Lower leg skin (tissue), 4 donors: ENCODE measurements around the gene CD226. TPM values are rescaled to one million over a fixed set of nuclear protein-coding genes. Genes with fewer than 3 reads are reported as not detected.
"Not testable (repeated sequence)": the region's sequence is repeated elsewhere in the genome, so short reads cannot be mapped to it uniquely, and the experiment has no call there.

ENCODE experiments used
- DNase-seq, 2 donors: peaks; one replicate each; pipeline ENCODE4 v3.0.0-alpha.2; 2019; ENCODE audit warnings: low spot score in 2 of 2
- H3K4me3 ChIP-seq: fragments of 200-600 bp; sonication (generic); 2 replicates; pipeline ENCODE4 v1.5.1; 2017; ENCODE audit warnings: mild to moderate bottlenecking, low read depth; ENCODE audit not compliant: poor library complexity, severe bottlenecking
- POLR2A ChIP-seq, 2 donors: fragments of 450-650 bp; IDR thresholded peaks; one replicate each; pipeline ENCODE4 v1.6.1; 2016 to 2017; ENCODE audit warnings: antibody characterized with exemption in 2 of 2, mild to moderate bottlenecking in 1 of 2, moderate library complexity in 1 of 2
- WGBS, 2 donors: methylation state at CpG; one replicate each; pipeline ENCODE4 v1.1.5; 2018; 5-methylcytosine and 5-hydroxymethylcytosine counted together
- intact Hi-C: fragments of 100-400 bp; cut with DNase I; formaldehyde crosslinking; loops from one replicate; pipeline ENCODE4 v1.15.0; 2023; ENCODE audit warnings: low total_unique reads
- total RNA-seq, 4 donors: library from RNA; depleted of rRNA; stranded (reverse); fragments of >200 nt; gene quantifications; one replicate each; pipeline ENCODE4 v1.1.0, GENCODE V29; 2016
- TF ChIP-seq, protein P1 (sequence below), 3 donors: fragments of 450-650 bp; IDR thresholded peaks; one replicate each; pipeline ENCODE4 v1.5.1; 2016; ENCODE audit warnings: antibody characterized with exemption in 3 of 3, mild to moderate bottlenecking in 3 of 3, moderate library complexity in 2 of 3

Gene CD226
- total RNA-seq, 4 donors from 2014 or later = 0.13 to 0.29 (median 0.26) TPM; not detected in 1

DNA sequence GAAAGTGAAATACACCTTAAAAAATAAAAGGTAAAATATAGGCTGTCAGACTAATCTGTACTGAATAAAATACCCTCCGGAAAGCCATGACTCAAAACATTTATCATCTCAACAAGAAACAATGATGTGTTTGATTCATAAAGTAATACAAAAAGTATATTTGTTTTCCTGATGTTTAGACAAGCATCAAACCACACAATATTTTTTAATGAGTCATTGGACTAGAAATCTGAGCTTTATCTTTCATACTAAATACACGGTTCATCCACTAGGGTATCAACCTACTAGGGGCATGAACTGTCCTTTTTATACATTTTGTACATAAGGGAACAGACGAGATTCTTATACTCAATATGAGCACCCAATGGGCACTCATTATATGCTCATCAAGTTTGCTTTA, 31.3 kb downstream of the CD226 start:
- no peak for DNase-seq
- 73 to 77% methylated on average over 3 of the region's 3 CpGs for WGBS, 2 donors
- intact Hi-C loops = no loop called here
- TF ChIP-seq, protein P1, sequence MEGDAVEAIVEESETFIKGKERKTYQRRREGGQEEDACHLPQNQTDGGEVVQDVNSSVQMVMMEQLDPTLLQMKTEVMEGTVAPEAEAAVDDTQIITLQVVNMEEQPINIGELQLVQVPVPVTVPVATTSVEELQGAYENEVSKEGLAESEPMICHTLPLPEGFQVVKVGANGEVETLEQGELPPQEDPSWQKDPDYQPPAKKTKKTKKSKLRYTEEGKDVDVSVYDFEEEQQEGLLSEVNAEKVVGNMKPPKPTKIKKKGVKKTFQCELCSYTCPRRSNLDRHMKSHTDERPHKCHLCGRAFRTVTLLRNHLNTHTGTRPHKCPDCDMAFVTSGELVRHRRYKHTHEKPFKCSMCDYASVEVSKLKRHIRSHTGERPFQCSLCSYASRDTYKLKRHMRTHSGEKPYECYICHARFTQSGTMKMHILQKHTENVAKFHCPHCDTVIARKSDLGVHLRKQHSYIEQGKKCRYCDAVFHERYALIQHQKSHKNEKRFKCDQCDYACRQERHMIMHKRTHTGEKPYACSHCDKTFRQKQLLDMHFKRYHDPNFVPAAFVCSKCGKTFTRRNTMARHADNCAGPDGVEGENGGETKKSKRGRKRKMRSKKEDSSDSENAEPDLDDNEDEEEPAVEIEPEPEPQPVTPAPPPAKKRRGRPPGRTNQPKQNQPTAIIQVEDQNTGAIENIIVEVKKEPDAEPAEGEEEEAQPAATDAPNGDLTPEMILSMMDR (IDR thresholded peaks at IDR 0.05) = no peak
- TF ChIP-seq POLR2A (IDR thresholded peaks at IDR 0.05) = no peak
- no peak overlapping the region for H3K4me3 ChIP-seq

DNA sequence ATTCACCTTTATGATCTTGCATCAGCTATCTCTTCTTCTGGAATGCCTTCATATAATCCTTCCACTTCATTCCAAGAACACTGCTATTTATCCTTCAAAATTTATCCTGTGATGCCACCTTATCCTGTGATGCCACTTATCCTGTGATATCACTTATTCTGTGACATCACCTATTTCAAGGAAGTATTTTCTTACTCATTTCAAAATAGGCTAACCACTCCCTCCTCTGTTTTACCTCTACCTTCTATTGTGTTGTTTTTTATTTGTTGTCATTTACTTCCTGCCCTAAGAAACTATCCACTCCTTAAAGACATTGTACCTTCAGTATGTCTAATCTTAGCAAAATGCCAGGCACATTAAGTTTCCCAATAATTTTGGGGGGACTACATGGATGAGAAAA, 38.8 kb downstream of the CD226 start:
- no peak overlapping the region for H3K4me3 ChIP-seq
- intact Hi-C loops = no loop called here
- DNase-seq = no peak
- TF ChIP-seq POLR2A (IDR thresholded peaks at IDR 0.05) = no peak
- TF ChIP-seq, protein P1 (IDR thresholded peaks at IDR 0.05) = no peak

DNA sequence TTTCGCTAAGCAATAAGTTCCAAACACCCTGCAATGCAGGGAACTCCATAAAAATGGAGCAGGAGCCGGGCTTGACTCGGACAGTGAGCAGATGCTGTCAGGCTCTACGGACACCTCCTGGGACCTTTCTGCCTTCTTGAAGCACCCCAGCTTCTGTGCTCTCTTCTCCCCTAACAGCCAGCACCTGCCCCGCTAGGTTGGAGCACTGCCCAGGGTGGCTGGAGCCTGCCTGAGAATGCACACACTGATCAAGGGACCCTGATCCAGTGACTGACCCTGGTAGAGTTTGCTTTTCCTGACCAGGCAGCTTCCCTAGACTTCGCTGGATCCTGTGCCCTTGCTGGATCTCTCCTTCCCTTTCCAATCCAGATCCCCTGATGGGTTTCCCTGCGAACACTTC, 40.9 kb downstream of the CD226 start:
- no peak for DNase-seq
- 92 to 93% methylated on average over 7 of the region's 7 CpGs for WGBS, 2 donors
- TF ChIP-seq, protein P1 (IDR thresholded peaks at IDR 0.05) = no peak
- no peak for TF ChIP-seq POLR2A (IDR thresholded peaks at IDR 0.05)
- no peak overlapping the region for H3K4me3 ChIP-seq
- intact Hi-C loops = no loop called here

DNA sequence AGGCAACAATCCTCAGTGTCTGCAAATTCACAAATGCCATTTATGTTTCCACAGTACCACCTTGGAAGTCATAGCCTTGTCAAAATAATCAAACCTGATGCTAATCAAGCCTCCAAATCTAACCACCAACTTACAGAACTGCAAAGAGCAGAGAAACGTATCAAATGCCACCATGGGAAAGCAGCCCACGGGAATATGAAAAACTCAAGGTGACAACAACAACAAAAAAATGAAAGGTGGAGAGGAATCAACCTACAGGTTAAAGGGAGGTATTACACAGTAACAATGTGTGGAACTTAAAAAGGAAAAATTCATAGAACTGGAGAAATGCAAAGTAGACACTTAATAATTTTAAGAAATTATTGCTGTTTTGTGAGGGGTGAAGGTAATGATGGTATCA, 46.7 kb downstream of the CD226 start:
- DNase-seq = no peak
- 76 to 92% methylated on average over 2 of the region's 2 CpGs for WGBS, 2 donors
- no peak overlapping the region for H3K4me3 ChIP-seq
- TF ChIP-seq POLR2A (IDR thresholded peaks at IDR 0.05) = no peak
- TF ChIP-seq, protein P1 (IDR thresholded peaks at IDR 0.05) = no peak
- intact Hi-C loops = no loop called here

DNA sequence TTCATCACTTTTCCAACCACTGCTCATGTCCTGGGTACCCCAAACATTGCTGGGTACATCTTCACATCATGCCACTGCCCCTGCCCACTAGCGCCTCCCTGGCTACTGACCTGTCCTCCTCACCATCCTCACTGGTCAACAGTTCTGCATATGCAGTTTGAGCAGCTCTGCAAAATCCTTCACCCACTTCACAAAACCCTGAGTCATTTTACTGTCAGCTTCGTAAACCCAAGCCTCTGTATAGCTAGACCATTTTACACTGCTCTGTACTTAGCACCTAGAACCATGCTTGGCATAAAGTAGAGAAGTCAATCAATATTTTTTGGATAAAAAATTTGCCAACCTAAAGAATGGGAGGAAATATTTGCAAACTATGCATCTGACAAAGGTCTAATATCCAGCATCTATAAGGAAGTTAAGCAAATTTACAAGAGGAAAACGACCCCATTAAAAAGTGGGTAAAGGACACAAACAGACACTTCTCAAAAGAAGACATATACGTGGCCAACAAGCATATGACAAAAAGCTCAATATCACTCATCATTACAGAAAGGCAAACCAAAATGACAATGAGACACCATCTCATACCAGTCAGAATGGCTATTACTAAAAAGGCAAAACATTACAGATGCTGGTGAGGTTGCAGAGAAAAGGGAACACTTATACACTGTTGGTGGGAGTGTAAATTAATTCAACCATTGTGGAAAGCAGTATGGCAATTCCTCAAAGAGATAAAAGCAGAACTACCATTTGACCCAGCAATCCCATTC, 48.3 kb downstream of the CD226 start:
- DNase-seq, H3K4me3 ChIP-seq, intact Hi-C loops: not testable (repeated sequence)
- 84 to 90% methylated on average over 4 of the region's 4 CpGs for WGBS, 2 donors

DNA sequence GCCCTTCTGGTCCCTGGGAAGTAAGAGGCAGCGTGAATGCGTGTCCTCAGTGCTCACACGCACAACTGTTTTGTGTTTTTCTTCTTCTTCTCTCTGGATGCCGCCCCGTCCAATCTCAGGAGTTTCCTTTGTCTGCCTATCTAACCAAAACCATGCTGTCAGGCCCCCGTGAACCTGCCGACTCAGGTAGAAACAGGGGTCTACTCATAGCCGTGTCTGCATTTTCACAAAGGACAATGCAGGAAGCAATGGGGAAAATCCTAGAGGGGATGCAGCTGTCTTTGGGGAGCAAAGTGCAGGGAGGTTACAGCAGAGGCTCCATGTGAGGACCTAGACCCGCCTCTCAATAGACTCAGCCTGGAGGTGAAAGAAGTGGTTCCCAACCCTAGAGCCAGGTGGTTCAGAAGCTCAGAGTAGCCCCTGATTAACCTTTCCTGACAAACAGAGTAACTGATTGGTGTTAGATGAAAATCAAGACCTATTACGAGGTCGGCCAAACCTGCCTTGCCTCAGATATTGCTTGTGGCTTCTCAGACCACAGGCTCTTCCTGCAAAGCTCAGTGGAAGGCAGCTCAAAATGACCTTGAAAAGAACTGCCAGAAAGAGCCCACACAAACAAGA, 49.3 kb downstream of the CD226 start:
- WGBS, 2 donors = 69 to 77% methylated on average over 11 of the region's 11 CpGs
- no peak for DNase-seq
- intact Hi-C loops = no loop called here
- no peak for TF ChIP-seq POLR2A (IDR thresholded peaks at IDR 0.05)
- TF ChIP-seq, protein P1 (IDR thresholded peaks at IDR 0.05) = no peak
- H3K4me3 ChIP-seq = no peak overlapping the region
